Measurements from ENCODE around the gene PTAFR.

Gene PTAFR

GRCh38 chr1:28175955-28176485, 470 bp downstream of the PTAFR start:
- no peak for DNase-seq

- no peak for DNase-seq
Measured at GRCh38 chr1:28173980-28174297, 2.6 kb downstream of the PTAFR start.

DNA sequence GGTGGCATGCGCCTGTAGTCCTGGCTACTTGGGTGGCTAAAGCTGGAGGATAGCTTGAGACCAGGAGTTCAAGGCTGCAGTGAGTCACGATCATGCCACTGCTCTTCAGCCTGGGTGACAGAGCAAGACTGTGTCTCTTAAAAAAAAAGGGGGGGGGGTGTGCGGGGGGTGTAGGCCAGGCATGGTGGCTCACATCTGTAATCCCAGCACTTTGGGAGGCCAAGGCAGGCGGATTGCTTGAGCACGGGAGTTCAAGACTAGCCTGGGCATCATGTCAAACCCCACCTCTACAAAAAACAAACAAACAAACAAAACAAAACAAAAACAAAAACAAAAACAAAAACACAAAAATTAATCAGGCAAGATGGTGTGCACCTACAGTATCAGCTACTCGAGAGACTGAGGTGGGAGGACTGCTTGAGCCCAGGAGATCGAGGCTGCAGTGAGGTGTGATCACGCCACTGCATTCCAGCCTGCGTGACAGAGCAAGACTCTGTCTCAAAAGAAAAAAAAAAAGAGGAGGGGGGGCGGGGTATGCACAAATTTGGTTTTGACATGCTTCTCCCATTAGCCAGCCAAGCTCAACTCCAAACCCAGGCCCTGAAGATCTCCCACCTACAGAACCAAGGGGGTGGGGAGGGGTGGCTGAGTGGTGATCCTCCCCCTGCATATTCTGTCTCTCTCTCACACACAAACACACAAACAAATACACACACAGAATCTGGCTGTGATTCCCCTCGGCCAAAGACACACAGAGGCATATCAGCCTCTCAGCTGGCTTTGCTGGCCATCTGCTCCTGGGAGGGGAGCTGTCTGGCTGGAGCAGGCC, 3.1 kb downstream of the PTAFR start:
- no peak for DNase-seq

GRCh38 chr1:28172713-28173150, 3.8 kb downstream of the PTAFR start:
- DNase-seq: no peak

DNA sequence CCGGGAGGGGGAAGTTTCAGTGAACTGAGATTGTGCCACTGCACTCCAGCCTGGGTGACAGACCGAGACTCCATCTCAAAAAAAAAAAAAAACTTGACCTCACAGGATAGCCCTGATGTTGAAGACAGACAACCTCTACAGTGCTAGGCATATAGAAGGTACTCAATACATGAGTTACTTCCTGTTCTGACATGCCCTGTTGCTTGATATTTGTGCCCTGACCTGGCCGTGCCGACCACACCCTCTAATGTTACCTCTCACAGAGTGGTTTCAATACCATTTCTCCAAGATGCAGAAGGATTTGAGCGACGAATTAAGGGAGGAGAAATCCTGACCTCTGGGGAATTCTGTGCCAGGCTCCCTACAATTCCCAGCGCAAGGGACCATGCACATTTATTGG, 5.2 kb downstream of the PTAFR start:
- no peak for DNase-seq

- no peak for DNase-seq
Measured at GRCh38 chr1:28170001-28170596, 6.4 kb downstream of the PTAFR start.

DNA sequence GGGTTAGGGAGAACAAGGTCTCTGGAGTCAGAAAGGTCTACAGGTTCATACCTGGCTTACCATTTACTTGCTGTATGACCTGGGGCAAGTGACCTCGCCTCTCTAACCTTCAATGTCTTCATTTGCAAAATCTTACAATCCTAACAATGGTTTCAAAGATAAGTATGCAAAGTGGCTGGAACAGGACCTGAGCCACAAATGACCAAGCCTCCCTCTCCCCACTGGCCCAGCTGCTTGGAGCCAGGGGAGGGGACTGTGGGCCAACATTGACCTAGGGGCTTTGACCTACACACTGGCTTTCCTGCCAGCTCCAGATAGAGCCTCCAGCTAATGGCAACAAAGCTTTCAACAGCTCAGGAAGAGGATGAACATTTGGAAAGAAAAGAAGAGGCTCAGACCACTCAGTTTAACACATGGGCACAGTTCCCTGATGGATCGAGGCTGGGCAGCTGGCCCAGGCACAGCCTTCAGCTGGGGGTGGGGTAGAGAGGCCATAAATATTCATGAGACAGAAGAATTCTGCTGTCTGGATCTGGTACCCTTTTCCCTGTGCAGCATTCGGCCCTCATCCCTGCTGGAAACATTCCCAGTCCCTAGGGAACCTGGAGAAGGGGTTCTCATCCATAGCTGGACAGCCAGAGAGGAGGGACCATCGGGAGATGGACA, 12.9 kb downstream of the PTAFR start:
- DNase-seq: no peak

GRCh38 chr1:28162151-28162550, 14.3 kb downstream of the PTAFR start:
- no peak for DNase-seq

DNA sequence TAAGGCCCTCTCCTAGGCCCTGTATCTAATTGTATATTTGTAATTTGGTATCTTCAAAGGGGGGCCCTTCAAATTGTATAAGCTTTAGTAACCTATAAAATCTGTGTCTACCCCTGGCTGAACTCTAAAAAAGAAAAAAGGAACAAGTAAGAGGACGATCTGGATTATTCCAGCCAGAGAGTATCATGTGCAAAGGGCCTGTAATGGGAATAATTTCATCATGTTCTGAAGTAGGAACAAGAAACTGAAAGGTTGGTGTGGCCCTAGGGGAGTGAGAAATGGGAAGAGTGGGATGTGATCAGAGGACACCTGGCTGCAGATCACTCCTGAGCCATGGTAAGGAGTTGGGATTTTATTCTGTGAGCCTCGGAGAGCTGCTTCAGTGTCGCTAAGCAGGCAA, 14.7 kb downstream of the PTAFR start:
- no peak for DNase-seq

DNA sequence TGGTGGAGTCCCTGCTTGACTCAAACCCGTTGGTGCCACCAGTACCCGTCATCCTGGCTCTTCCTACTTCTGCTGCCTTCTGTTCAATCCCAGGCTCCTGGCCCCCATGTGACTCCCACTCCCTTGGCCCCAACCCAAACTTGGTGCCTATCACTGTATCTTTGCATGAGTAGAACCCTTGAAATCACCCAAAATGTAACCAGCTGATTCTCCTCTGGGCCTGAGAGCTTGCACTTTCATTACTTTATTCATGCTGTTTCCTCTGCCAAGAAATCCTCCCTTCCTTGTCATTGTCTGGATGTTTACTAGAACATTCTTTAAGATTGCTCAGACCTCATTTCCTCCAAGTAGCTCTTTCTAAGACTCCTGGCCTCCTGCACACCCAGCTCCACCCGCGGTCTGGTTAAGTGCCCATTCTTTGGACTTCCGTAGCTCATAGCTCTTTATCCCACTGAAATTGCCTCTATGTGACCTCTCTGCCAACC, 15.7 kb downstream of the PTAFR start:
- no peak for DNase-seq

DNA sequence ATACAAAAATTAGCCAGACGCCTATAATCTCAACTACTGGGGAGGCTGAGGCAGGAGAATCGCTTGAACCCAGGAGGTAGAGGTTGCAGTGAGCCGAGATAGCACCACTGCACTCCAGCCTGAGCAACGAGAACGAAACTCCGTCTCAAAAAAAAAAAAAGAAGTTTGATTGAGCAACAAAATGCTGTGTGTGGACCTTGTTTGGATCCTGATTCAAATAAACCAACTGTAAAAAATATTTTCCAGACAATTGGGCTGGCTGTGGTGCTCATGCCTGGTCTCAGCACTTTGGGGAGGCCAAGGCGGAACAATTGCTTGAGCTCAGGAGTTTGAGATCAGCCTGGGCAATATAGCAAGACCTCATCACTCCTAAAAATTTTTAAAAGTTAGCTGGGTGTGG, 16.8 kb downstream of the PTAFR start:
- DNase-seq: no peak

GRCh38 chr1:28159243-28159642, 17.2 kb downstream of the PTAFR start:
- no peak for DNase-seq

DNA sequence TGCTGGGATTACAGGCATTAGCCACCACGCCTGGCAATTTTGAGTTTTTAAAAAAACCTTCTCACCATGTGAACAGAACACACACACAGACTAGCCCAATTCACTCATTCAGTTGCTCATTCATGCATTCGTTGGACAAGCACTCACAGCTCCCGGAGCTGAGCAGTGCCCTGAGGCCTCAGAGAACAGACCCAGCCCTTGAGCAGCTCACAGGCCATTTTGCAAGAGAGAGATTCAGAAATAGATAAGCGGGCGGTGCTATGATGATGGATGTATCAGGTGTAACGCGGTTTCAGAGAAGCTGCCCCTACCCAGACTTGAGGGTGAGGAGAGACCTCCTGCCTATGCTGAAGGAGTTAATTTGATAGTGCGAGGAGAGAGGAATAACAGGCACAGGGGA, 18.6 kb downstream of the PTAFR start:
- no peak for DNase-seq

DNA sequence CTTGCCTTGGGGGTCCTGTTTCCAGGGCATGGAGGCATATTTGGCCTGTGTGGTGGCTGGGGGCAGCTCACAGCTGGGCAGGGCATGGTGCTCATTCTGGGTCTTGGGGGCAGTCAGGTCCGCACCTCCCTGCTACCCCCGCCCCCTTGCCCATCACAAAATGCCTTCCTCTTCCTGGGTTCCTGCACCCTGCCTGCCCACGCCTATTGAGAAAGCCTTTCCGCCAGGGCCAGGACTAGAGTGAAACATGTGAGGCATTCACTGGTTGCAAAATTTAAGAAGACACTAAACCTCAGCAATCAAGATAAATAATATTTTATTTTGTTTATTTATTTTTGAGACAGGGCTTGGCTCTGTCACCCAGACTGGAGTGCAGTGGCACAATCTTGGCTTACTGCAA, 19.7 kb downstream of the PTAFR start:
- no peak for DNase-seq

- DNase-seq: no peak
Measured at GRCh38 chr1:28155628-28156027, 20.9 kb downstream of the PTAFR start.

- DNase-seq: no peak
Measured at GRCh38 chr1:28154078-28154594, 22.4 kb downstream of the PTAFR start.

- DNase-seq: no peak
Measured at GRCh38 chr1:28150125-28150780, 26.2 kb downstream of the PTAFR start.

DNA sequence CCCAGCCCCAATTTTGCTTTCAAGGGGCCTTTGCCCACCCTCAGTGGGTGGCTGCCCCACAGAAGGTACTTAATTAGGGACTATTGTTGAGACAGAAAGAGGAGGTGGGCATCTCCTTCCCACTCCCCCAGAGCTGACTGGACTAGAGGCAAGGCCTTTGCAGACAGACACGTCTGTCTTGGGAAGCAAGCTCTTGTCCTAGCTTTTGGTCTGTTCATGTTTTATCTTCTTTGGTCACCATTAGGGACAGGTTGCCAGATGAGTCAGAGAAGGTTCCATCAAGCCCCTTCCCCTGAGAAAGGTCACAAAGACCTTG, 27.7 kb downstream of the PTAFR start:
- no peak for DNase-seq

GRCh38 chr1:28147264-28148094, 29.0 kb downstream of the PTAFR start:
- no peak for DNase-seq

- no peak for DNase-seq
Measured at GRCh38 chr1:28145728-28146127, 30.8 kb downstream of the PTAFR start.

DNA sequence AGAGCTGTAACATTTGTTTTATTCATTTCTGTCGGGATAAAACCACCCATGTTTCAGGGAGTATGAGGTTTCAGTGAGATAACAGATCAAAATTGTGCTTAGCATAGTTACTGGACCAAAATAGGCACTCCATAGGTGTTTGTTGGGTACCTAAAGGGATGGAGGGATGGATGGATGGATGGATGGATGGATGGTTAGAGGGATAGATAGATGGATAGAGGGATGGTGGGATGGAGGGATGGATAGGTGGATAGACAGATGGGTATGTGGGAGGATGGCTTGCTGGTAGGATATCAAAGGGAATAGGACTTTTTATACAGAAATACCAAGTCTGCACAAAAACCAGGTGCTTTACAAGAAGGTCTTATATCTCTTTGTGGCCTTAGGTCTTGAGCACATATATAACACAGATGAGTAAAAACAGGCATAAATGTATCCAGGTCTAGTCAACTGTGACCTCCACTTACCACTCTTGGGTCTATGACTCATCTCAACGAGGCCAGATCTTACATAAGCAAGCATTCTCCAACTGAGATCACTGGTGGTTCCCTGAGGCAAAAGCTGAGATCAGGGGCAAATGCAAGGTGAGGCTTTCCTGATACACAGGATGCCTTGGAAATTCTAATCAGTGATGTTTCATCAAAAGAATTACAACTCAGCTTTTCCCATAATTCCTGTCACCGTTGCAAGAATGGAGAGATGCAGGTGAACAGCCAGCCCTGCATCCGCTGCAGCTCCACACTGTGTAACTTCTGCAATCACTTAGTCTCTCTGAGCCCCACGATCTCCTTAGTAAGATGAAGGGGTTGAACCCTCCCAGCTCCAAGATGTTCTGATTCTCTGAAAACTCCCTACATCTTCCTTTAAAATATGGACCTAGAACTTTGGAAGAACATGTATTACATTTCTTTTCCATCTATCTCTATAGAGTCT, 32.0 kb downstream of the PTAFR start:
- no peak for DNase-seq

Measured in stimulated activated CD4-positive, alpha-beta T cell treated with anti-CD3 and anti-CD28 coated beads, Interleukin-12 subunit alpha, Interleukin-12 subunit beta, amount 100 ng/mL, for 4 hours (primary cell).